PFSK-1 (cell line): Measurements from ENCODE around the gene TMEM170B.

Source experiments
- POLR2AphosphoS5 ChIP-seq: IDR thresholded peaks from 2 replicates; pipeline ENCODE4 v1.6.1; 2012; ENCODE audit warnings: low read depth, mild to moderate bottlenecking, control low read depth, low read length, moderate library complexity
- REST ChIP-seq, 2 experiments: IDR thresholded peaks; 2 replicates each; pipeline versions ENCODE4 v1.6.1 to v1.8.0; 2011 to 2012; ENCODE audit warnings: low read depth in 2 of 2, low read length in 2 of 2, control low read depth in 1 of 2, inconsistent platforms in 1 of 2, mild to moderate bottlenecking in 1 of 2, moderate library complexity in 1 of 2; ENCODE audit not compliant: insufficient read depth in 1 of 2
- SIN3A ChIP-seq: IDR thresholded peaks from 2 replicates; pipeline ENCODE4 v1.6.1; 2012; ENCODE audit warnings: mild to moderate bottlenecking, low read length, moderate library complexity, borderline replicate concordance; ENCODE audit not compliant: insufficient read depth
- TAF1 ChIP-seq: IDR thresholded peaks from 2 replicates; pipeline ENCODE4 v1.6.1; 2012; ENCODE audit warnings: low read length, control low read depth, borderline replicate concordance; ENCODE audit not compliant: insufficient read depth

GRCh38 chr6:11493974-11494373 lies 43.6 kb upstream of the TMEM170B start:
- TF ChIP-seq POLR2AphosphoS5: no peak
- TF ChIP-seq SIN3A: no peak
- TF ChIP-seq TAF1: no peak
- TF ChIP-seq REST (IDR thresholded peaks at IDR 0.05; ENCODE audit: insufficient read depth in 1 of 2, low read depth in 2 of 2, low read length in 2 of 2): no peak
